Adrenal gland (tissue), 5 donors: ENCODE measurements around the gene OR4D1.

Experiments used
- CTCF ChIP-seq, 6 experiments: fragments of 450-650 bp in 4 of 6; fragments of 200-600 bp in 2 of 6; sonication (generic) in 1 of 6; IDR thresholded peaks; 1 replicate in 5 of 6; 2 replicates in 1 of 6; pipeline versions ENCODE4 v1.5.1 to v1.8.0; 2016 to 2021; ENCODE audit warnings: antibody characterized with exemption in 6 of 6, mild to moderate bottlenecking in 2 of 6, moderate library complexity in 1 of 6
- POLR2A ChIP-seq, 2 donors: fragments of 450-650 bp; IDR thresholded peaks; one replicate each; pipeline ENCODE4 v1.6.1; 2017; ENCODE audit warnings: antibody characterized with exemption in 2 of 2, mild to moderate bottlenecking in 2 of 2, moderate library complexity in 1 of 2
- donor health status: DM: no; HTN: no; CAD: no.

- TF ChIP-seq POLR2A (IDR thresholded peaks at IDR 0.05), result no peak
- TF ChIP-seq CTCF (IDR thresholded peaks at IDR 0.05), result no peak
Measured at GRCh38 chr17:58153046-58153445, 4.9 kb downstream of the OR4D1 start.
